Neuronal stem cell (in vitro differentiated cells): Measurements from ENCODE around the gene GOLIM4.

Experiments
- DNase-seq: peaks from one replicate; pipeline ENCODE4 v3.0.0-alpha.2; 2013; ENCODE audit warnings: low spot score
- H2AFZ ChIP-seq: one replicate; pipeline ENCODE4 v1.6.1; 2013; ENCODE audit warnings: mild to moderate bottlenecking, low read length, inconsistent platforms
- H2AK5ac ChIP-seq: 2 replicates; pipeline ENCODE4 v1.6.1; 2013; ENCODE audit warnings: low read depth, mild to moderate bottlenecking, inconsistent platforms, low read length, moderate library complexity, mixed read lengths
- H2BK120ac ChIP-seq: 2 replicates; pipeline ENCODE4 v1.6.1; 2013; ENCODE audit warnings: low read depth, mild to moderate bottlenecking, inconsistent platforms, low read length, moderate library complexity, mixed read lengths
- H2BK12ac ChIP-seq: one replicate; pipeline ENCODE4 v1.6.1; 2013; ENCODE audit warnings: low read length, inconsistent platforms
- H2BK15ac ChIP-seq: 2 replicates; pipeline ENCODE4 v1.6.1; 2013; ENCODE audit warnings: mild to moderate bottlenecking, low read length, inconsistent platforms, mixed read lengths
- H2BK5ac ChIP-seq: one replicate; pipeline ENCODE4 v1.6.1; 2013; ENCODE audit warnings: inconsistent platforms, mild to moderate bottlenecking, low read length, moderate library complexity
- H3K14ac ChIP-seq: one replicate; pipeline ENCODE4 v1.6.1; 2013; ENCODE audit warnings: low read length, inconsistent platforms
- H3K18ac ChIP-seq: 2 replicates; pipeline ENCODE4 v1.6.1; 2013; ENCODE audit warnings: low read length, inconsistent platforms
- H3K23ac ChIP-seq: 2 replicates; pipeline ENCODE4 v1.6.1; 2013; ENCODE audit warnings: low read depth, mild to moderate bottlenecking, mixed read lengths, low read length, inconsistent platforms; ENCODE audit not compliant: poor library complexity
- H3K27ac ChIP-seq: replicated peaks from 3 replicates; pipeline ENCODE4 v1.5.1; 2013; ENCODE audit warnings: low read length, inconsistent platforms
- H3K27me3 ChIP-seq, 3 experiments: 2 replicates each; pipeline ENCODE4 v1.6.1; 2013; ENCODE audit warnings: low read length in 3 of 3, mild to moderate bottlenecking in 2 of 3, inconsistent platforms in 1 of 3, low read depth in 1 of 3, mixed read lengths in 1 of 3, moderate library complexity in 1 of 3; ENCODE audit not compliant: control insufficient read depth in 3 of 3, insufficient read depth in 3 of 3
- H3K36me3 ChIP-seq, 2 donors: replicated peaks in 1 of 2; 2 replicates each; pipeline ENCODE4 v1.6.1; 2013; ENCODE audit warnings: low read length in 2 of 2; ENCODE audit not compliant: control insufficient read depth in 2 of 2, insufficient read depth in 2 of 2
- H3K4ac ChIP-seq: 2 replicates; pipeline ENCODE4 v1.6.1; 2013; ENCODE audit warnings: inconsistent platforms, mild to moderate bottlenecking, low read length, moderate library complexity
- H3K4me1 ChIP-seq, 2 donors: 1 replicate in 1 of 2; 2 replicates in 1 of 2; pipeline ENCODE4 v1.6.1; 2013; ENCODE audit warnings: low read length in 2 of 2, low read depth in 1 of 2; ENCODE audit not compliant: control insufficient read depth in 2 of 2, insufficient read depth in 1 of 2
- H3K4me2 ChIP-seq: one replicate; pipeline ENCODE4 v1.6.1; 2013; ENCODE audit warnings: mild to moderate bottlenecking, low read length, inconsistent platforms; ENCODE audit not compliant: insufficient read depth, poor library complexity, severe bottlenecking
- H3K4me3 ChIP-seq, 2 donors: 2 replicates each; pipeline ENCODE4 v1.5.1; 2013; ENCODE audit warnings: low read length in 2 of 2, mild to moderate bottlenecking in 2 of 2, inconsistent platforms in 1 of 2, moderate library complexity in 1 of 2
- H3K79me1 ChIP-seq: one replicate; pipeline ENCODE4 v1.6.1; 2013; ENCODE audit warnings: low read depth, mild to moderate bottlenecking, inconsistent platforms, low read length, moderate library complexity
- H3K9ac ChIP-seq: one replicate; pipeline ENCODE4 v1.6.1; 2013; ENCODE audit warnings: mild to moderate bottlenecking, low read depth, low read length, inconsistent platforms; ENCODE audit not compliant: poor library complexity
- H3K9me3 ChIP-seq, 2 donors: replicated peaks in 1 of 2; 2 replicates each; pipeline versions ENCODE3 to v1.6.1; 2013; ENCODE audit warnings: low read length in 2 of 2, mild to moderate bottlenecking in 2 of 2, inconsistent platforms in 1 of 2, low read depth in 1 of 2, mixed read lengths in 1 of 2, moderate library complexity in 1 of 2; ENCODE audit not compliant: control insufficient read depth in 2 of 2, insufficient read depth in 1 of 2
- H4K8ac ChIP-seq: one replicate; pipeline ENCODE4 v1.6.1; 2013; ENCODE audit warnings: low read depth, mild to moderate bottlenecking, inconsistent platforms, low read length, moderate library complexity
- H4K91ac ChIP-seq: one replicate; pipeline ENCODE4 v1.6.1; 2013; ENCODE audit warnings: low read length, low read depth, mild to moderate bottlenecking, inconsistent platforms; ENCODE audit not compliant: poor library complexity
- WGBS, 2 donors: extraction: QIAGEN DNeasy Blood & Tissue Kit; methylation state at CpG; one replicate each; pipeline ENCODE4 v1.1.7; 2013; ENCODE audit warnings: missing lambda C conversion rate in 2 of 2, mixed read lengths in 1 of 2; ENCODE audit not compliant: insufficient read length in 2 of 2, insufficient replicate concordance in 1 of 2; ENCODE audit errors: extremely low coverage in 2 of 2; 5-methylcytosine and 5-hydroxymethylcytosine counted together

GOLIM4 gene

GRCh38 chr3:168090306-168091085, 5.2 kb downstream of the GOLIM4 start:
- Histone ChIP-seq H3K23ac (no peak overlapping the region), H3K79me1 (no peaks in the 10 kb centered on the region), H3K14ac (no peak overlapping the region), H2AFZ (no peak overlapping the region), H3K4me1 (peaks cover 2 to 9% of the 10 kb centered on the region in 2 donors), H2BK5ac (no peak overlapping the region), H3K9me3 (no peaks in the 10 kb centered on the region), H3K27ac (no peak overlapping the region), H3K36me3 (no peaks in the 10 kb centered on the region), H2BK15ac (no peak overlapping the region), H3K4me2 (no peak overlapping the region), H3K4me3 (no peak overlapping the region), H4K8ac (no peak overlapping the region), H2BK12ac (no peak overlapping the region), H3K18ac (no peak overlapping the region), H3K9ac (no peak overlapping the region), H3K27me3 (no peaks in the 10 kb centered on the region), H2BK120ac (no peak overlapping the region), H4K91ac (no peak overlapping the region), H3K4ac (no peak overlapping the region), H2AK5ac (no peak overlapping the region)
- no peak for DNase-seq
- WGBS, 2 donors, result no CpG with 5 or more reads among the region's 6 CpGs

GRCh38 chr3:168089179-168089771, 6.4 kb downstream of the GOLIM4 start:
- H3K9me3 ChIP-seq, result no peaks in the 10 kb centered on the region
- no peak overlapping the region for H3K4ac ChIP-seq
- H3K27ac ChIP-seq, result no peak overlapping the region
- H3K23ac ChIP-seq, result no peak overlapping the region
- WGBS, 2 donors, result no CpG with 5 or more reads among the region's 4 CpGs
- H3K36me3 ChIP-seq, result no peaks in the 10 kb centered on the region
- H3K14ac ChIP-seq, result no peak overlapping the region
- H2AK5ac ChIP-seq, result no peak overlapping the region
- H2BK5ac ChIP-seq, result no peak overlapping the region
- no peak overlapping the region for H4K8ac ChIP-seq
- no peak overlapping the region for H2BK15ac ChIP-seq
- H3K4me3 ChIP-seq, result no peak overlapping the region
- H3K18ac ChIP-seq, result no peak overlapping the region
- no peak for DNase-seq
- no peak overlapping the region for H3K4me2 ChIP-seq
- H4K91ac ChIP-seq, result no peak overlapping the region
- H2BK12ac ChIP-seq, result no peak overlapping the region
- H3K9ac ChIP-seq, result no peak overlapping the region
- H2AFZ ChIP-seq, result no peak overlapping the region
- H3K79me1 ChIP-seq, result no peaks in the 10 kb centered on the region
- H3K4me1 ChIP-seq, result peaks cover 2 to 9% of the 10 kb centered on the region in 2 donors
- H3K27me3 ChIP-seq, result no peaks in the 10 kb centered on the region
- H2BK120ac ChIP-seq, result no peak overlapping the region

- Histone ChIP-seq H3K9ac (no peak overlapping the region), H2AFZ (no peak overlapping the region), H2BK120ac (no peak overlapping the region), H3K27me3 (no peaks in the 10 kb centered on the region), H2BK12ac (no peak overlapping the region), H2AK5ac (no peak overlapping the region), H3K4ac (no peak overlapping the region), H4K8ac (no peak overlapping the region), H3K23ac (no peak overlapping the region), H3K36me3 (no peaks in the 10 kb centered on the region), H3K79me1 (no peaks in the 10 kb centered on the region), H3K18ac (no peak overlapping the region), H3K14ac (no peak overlapping the region), H3K4me2 (no peak overlapping the region), H3K4me1 (peaks cover under 1 to 3% of the 10 kb centered on the region in 2 donors), H3K27ac (no peak overlapping the region), H4K91ac (no peak overlapping the region), H2BK15ac (no peak overlapping the region), H3K4me3 (no peak overlapping the region), H3K9me3 (no peaks in the 10 kb centered on the region), H2BK5ac (no peak overlapping the region)
- DNase-seq, result no peak
- WGBS, 2 donors, result no CpG with 5 or more reads among the region's 3 CpGs
Measured at GRCh38 chr3:168088106-168088720, 7.5 kb downstream of the GOLIM4 start.

GRCh38 chr3:168087539-168087938, 8.2 kb downstream of the GOLIM4 start:
- H2BK15ac ChIP-seq, result no peak overlapping the region
- no peak overlapping the region for H3K14ac ChIP-seq
- H3K27ac ChIP-seq, result no peak overlapping the region

More at GRCh38 chr3:168087539-168087938, 8.2 kb downstream of the GOLIM4 start:
- no peak for DNase-seq
- Histone ChIP-seq H3K79me1 (no peaks in the 10 kb centered on the region), H4K91ac (no peak overlapping the region), H3K36me3 (no peaks in the 10 kb centered on the region), H3K4me3 (no peak overlapping the region), H4K8ac (no peak overlapping the region), H3K4me2 (no peak overlapping the region), H2AK5ac (no peak overlapping the region), H3K18ac (no peak overlapping the region), H2AFZ (no peak overlapping the region), H2BK5ac (no peak overlapping the region), H3K27me3 (no peaks in the 10 kb centered on the region), H2BK120ac (no peak overlapping the region), H3K23ac (no peak overlapping the region), H3K4me1 (no peaks in the 10 kb centered on the region), H2BK12ac (no peak overlapping the region), H3K9ac (no peak overlapping the region), H3K9me3 (no peaks in the 10 kb centered on the region), H3K4ac (no peak overlapping the region)
- no CpG with 5 or more reads among the region's 2 CpGs for WGBS, 2 donors
